Esophagus squamous epithelium (tissue), 5 donors: ENCODE data around the gene SNRPF. TPM values are rescaled to one million over a fixed set of nuclear protein-coding genes. Genes with fewer than 3 reads are reported as not detected.

Experiments
- DNase-seq: peaks from one replicate; lab custom pipeline; 2025; lab: John Stamatoyannopoulos, UW
- H3K27ac ChIP-seq, 4 donors: fragments of 200-600 bp; sonication (generic); one replicate each; pipeline ENCODE4 v1.5.1; 2016 to 2019; ENCODE audit warnings: mild to moderate bottlenecking in 1 of 4
- H3K27me3 ChIP-seq, 4 donors: fragments of 200-600 bp; sonication (generic); 1 replicate in 3 of 4; 2 replicates in 1 of 4; pipeline versions ENCODE4 v1.5.1 to v1.6.0; 2017 to 2021; ENCODE audit warnings: antibody characterized with exemption in 1 of 4
- H3K36me3 ChIP-seq, 3 donors: fragments of 200-600 bp; sonication (generic); one replicate each; pipeline ENCODE4 v1.5.1; 2016 to 2019
- H3K4me1 ChIP-seq, 3 donors: fragments of 200-600 bp; sonication (generic); one replicate each; pipeline ENCODE4 v1.5.1; 2017 to 2019
- H3K4me3 ChIP-seq, 4 donors: fragments of 200-600 bp; sonication (generic); 1 replicate in 3 of 4; 2 replicates in 1 of 4; pipeline ENCODE4 v1.5.1; 2016 to 2019; ENCODE audit warnings: mild to moderate bottlenecking in 2 of 4, moderate library complexity in 1 of 4
- H3K9me3 ChIP-seq, 3 donors: fragments of 200-600 bp; sonication (generic); one replicate each; pipeline ENCODE4 v1.5.1; 2016 to 2019
- CTCF ChIP-seq, 6 experiments: fragments of 450-650 bp in 4 of 6; fragments of 200-600 bp in 2 of 6; sonication (generic) in 2 of 6; IDR thresholded peaks; one replicate each; pipeline ENCODE4 v1.5.1; 2016 to 2019; ENCODE audit warnings: antibody characterized with exemption in 6 of 6, mild to moderate bottlenecking in 4 of 6, moderate library complexity in 4 of 6
- POLR2A ChIP-seq, 4 donors: fragments of 450-650 bp; IDR thresholded peaks; one replicate each; pipeline ENCODE4 v1.6.1; 2017; ENCODE audit warnings: antibody characterized with exemption in 4 of 4, mild to moderate bottlenecking in 4 of 4, moderate library complexity in 3 of 4
- WGBS, 2 donors: methylation state at CpG; one replicate each; pipeline ENCODE4 v1.1.5; 2018; 5-methylcytosine and 5-hydroxymethylcytosine counted together
- intact Hi-C: fragments of 100-400 bp; cut with DNase I; formaldehyde crosslinking; loops from one replicate; pipeline ENCODE4 v1.15.0; 2022
- total RNA-seq, 4 donors: library from RNA; depleted of rRNA; stranded (reverse); fragments of >200 nt; gene quantifications; one replicate each; pipeline ENCODE4 v1.1.0, GENCODE V29; 2016
- donor health status: DM: yes; HTN: yes; CAD: no.

Gene SNRPF
- total RNA-seq, 4 donors from 2014 or later: 2.7 to 16.3 (median 9.2) TPM

GRCh38 chr12:95851606-95852005, 7.1 kb upstream of the SNRPF start:
- WGBS, 2 donors: 68 to 76% methylated on average over 3 of the region's 3 CpGs

GRCh38 chr12:95852133-95852532, 6.6 kb upstream of the SNRPF start:
- H3K27me3 ChIP-seq: peaks cover 0 to 19% (median 0%) of the 10 kb centered on the region in 4 donors

More at GRCh38 chr12:95851606-95852005, 7.1 kb upstream of the SNRPF start:
- H3K4me3 ChIP-seq: no peak overlapping the region
- no peaks in the 10 kb centered on the region for H3K36me3 ChIP-seq
- DNase-seq: no peak
- no peaks in the 10 kb centered on the region for H3K4me1 ChIP-seq
- peaks cover 0 to 24% (median 0%) of the 10 kb centered on the region in 4 donors for H3K27me3 ChIP-seq
- TF ChIP-seq POLR2A (IDR thresholded peaks at IDR 0.05) (no peak), CTCF (IDR thresholded peaks at IDR 0.05) (no peak)
- H3K9me3 ChIP-seq: no peaks in the 10 kb centered on the region
- H3K27ac ChIP-seq: no peak overlapping the region
- intact Hi-C loops: no loop called here

GRCh38 chr12:95857156-95857555, 1.6 kb upstream of the SNRPF start:
- H3K4me3 ChIP-seq: no peak overlapping the region
- WGBS, 2 donors: 87 to 88% methylated on average over 7 of the region's 7 CpGs
- no peak for TF ChIP-seq POLR2A (IDR thresholded peaks at IDR 0.05)
- no peak for TF ChIP-seq CTCF (IDR thresholded peaks at IDR 0.05)

More at GRCh38 chr12:95852133-95852532, 6.6 kb upstream of the SNRPF start:
- 87 to 91% methylated on average over 4 of the region's 4 CpGs for WGBS, 2 donors
- intact Hi-C loops: no loop called here
- Histone ChIP-seq H3K36me3 (no peaks in the 10 kb centered on the region), H3K4me3 (no peak overlapping the region), H3K9me3 (no peaks in the 10 kb centered on the region), H3K4me1 (no peaks in the 10 kb centered on the region), H3K27ac (no peak overlapping the region)
- DNase-seq: no peak
- TF ChIP-seq CTCF (IDR thresholded peaks at IDR 0.05) (no peak), POLR2A (IDR thresholded peaks at IDR 0.05) (no peak)

GRCh38 chr12:95857799-95858198, 953 bp upstream of the SNRPF start:
- Histone ChIP-seq H3K27ac (no peak overlapping the region), H3K27me3 (peaks cover 0 to 10% (median 0%) of the 10 kb centered on the region in 4 donors), H3K4me3 (peak overlapping the region in 3 of 4 donors; percentile 62 to 88 (median 82)), H3K9me3 (no peaks in the 10 kb centered on the region), H3K36me3 (peaks cover 0 to 19% (median 4%) of the 10 kb centered on the region in 3 donors), H3K4me1 (peaks cover 12 to 27% (median 13%) of the 10 kb centered on the region in 3 donors)
- 58 to 69% methylated on average over 18 of the region's 18 CpGs for WGBS, 2 donors
- no peak for TF ChIP-seq CTCF (IDR thresholded peaks at IDR 0.05)
- TF ChIP-seq POLR2A (IDR thresholded peaks at IDR 0.05): no peak
- intact Hi-C loops: no loop called here
- no peak for DNase-seq

More at GRCh38 chr12:95857156-95857555, 1.6 kb upstream of the SNRPF start:
- H3K27ac ChIP-seq: no peak overlapping the region
- no peak for DNase-seq
- H3K9me3 ChIP-seq: no peaks in the 10 kb centered on the region
- H3K4me1 ChIP-seq: peaks cover 12 to 27% (median 13%) of the 10 kb centered on the region in 3 donors
- peaks cover 0 to 13% (median 0%) of the 10 kb centered on the region in 3 donors for H3K36me3 ChIP-seq
- intact Hi-C loops: no loop called here
- H3K27me3 ChIP-seq: peaks cover 0 to 10% (median 0%) of the 10 kb centered on the region in 4 donors

- WGBS, 2 donors: 1% methylated on average over 13 of the region's 13 CpGs
- TF ChIP-seq CTCF (IDR thresholded peaks at IDR 0.05) (no peak), POLR2A (IDR thresholded peaks at IDR 0.05) (no peak)
These were observed 628 bp downstream of the SNRPF start for GRCh38 chr12:95859344-95859816.

More at GRCh38 chr12:95859344-95859816, 628 bp downstream of the SNRPF start:
- peaks cover 0 to 35% (median 4%) of the 10 kb centered on the region in 3 donors for H3K36me3 ChIP-seq
- peaks cover 12 to 27% (median 13%) of the 10 kb centered on the region in 3 donors for H3K4me1 ChIP-seq
- H3K27ac ChIP-seq: peak overlapping the region; percentile 82 to 93 (median 85)
- intact Hi-C loops: no loop called here
- peaks cover 0 to 5% (median 0%) of the 10 kb centered on the region in 4 donors for H3K27me3 ChIP-seq
- no peak for DNase-seq
- H3K4me3 ChIP-seq: peak overlapping the region; percentile 62 to 88 (median 77)
- H3K9me3 ChIP-seq: no peaks in the 10 kb centered on the region
